WTC11 (cell line): ENCODE data around the gene PPP4R3B.

Experiments
- ATF6 ChIP-seq: sonication (generic); formaldehyde crosslinking; IDR thresholded peaks from 2 replicates; pipeline ENCODE4 v1.8.1; 2023; ENCODE audit warnings: mild to moderate bottlenecking, missing genetic modification reagents
- CTCF ChIP-seq: fragments of 200-600 bp; IDR thresholded peaks from 2 replicates; pipeline ENCODE4 v1.8.0; 2022; ENCODE audit warnings: antibody characterized with exemption
- FOXJ3 ChIP-seq: sonication (generic); formaldehyde crosslinking; IDR thresholded peaks from 2 replicates; pipeline ENCODE4 v1.9.0; 2021; ENCODE audit warnings: missing genetic modification reagents, mild to moderate bottlenecking, borderline replicate concordance
- MAX ChIP-seq: sonication (generic); formaldehyde crosslinking; IDR thresholded peaks from 2 replicates; pipeline ENCODE4 v1.8.0; 2022; ENCODE audit warnings: mild to moderate bottlenecking, missing genetic modification reagents
- NFE2L1 ChIP-seq: sonication (generic); formaldehyde crosslinking; IDR thresholded peaks from 2 replicates; pipeline ENCODE4 v1.8.1; 2023; ENCODE audit warnings: missing genetic modification reagents
- SP1 ChIP-seq: sonication (generic); formaldehyde crosslinking; conservative IDR thresholded peaks from 2 replicates; pipeline ENCODE4 v1.8.1; 2022; ENCODE audit warnings: missing genetic modification reagents
- USF2 ChIP-seq: sonication (generic); formaldehyde crosslinking; IDR thresholded peaks from 2 replicates; pipeline ENCODE4 v1.8.1; 2023; ENCODE audit warnings: mild to moderate bottlenecking, missing genetic modification reagents, moderate library complexity

- TF ChIP-seq ATF6, result no peak
- no peak for TF ChIP-seq FOXJ3 (CRISPR knock-in tag)
- no peak for TF ChIP-seq CTCF
- TF ChIP-seq MAX (CRISPR knock-in tag), result no peak
- TF ChIP-seq USF2 (CRISPR knock-in tag), result no peak
- TF ChIP-seq NFE2L1 (CRISPR knock-in tag), result no peak
- no peak for TF ChIP-seq SP1 (CRISPR knock-in tag)
Measured at GRCh38 chr2:55526174-55526573, 91.2 kb downstream of the PPP4R3B start.
